Measurements from ENCODE around the gene TH. TPM values are rescaled to one million over a fixed set of nuclear protein-coding genes. Genes with fewer than 3 reads are reported as not detected.

The TH gene
- total RNA-seq, 1 donor from 2014 or later = not detected

- DNase-seq (ENCODE audit: low read depth) = no peak
- TF ChIP-seq CTCF (IDR thresholded peaks at IDR 0.05; ENCODE audit: insufficient read depth, low read length, poor library complexity, severe bottlenecking) = no peak
- Histone ChIP-seq H3K4me3 (ENCODE audit: low read depth, low read length) (no peak overlapping the region), H3K36me3 (ENCODE audit: control insufficient read depth, insufficient read depth, low read length) (no peaks in the 10 kb centered on the region), H3K27me3 (ENCODE audit: control insufficient read depth, insufficient read depth, low read length) (peaks cover 47% of the 10 kb centered on the region)
These were observed 14.1 kb downstream of the TH start for GRCh38 chr11:2157294-2158040.

GRCh38 chr11:2156416-2157182 lies 15.0 kb downstream of the TH start:
- TF ChIP-seq CTCF (IDR thresholded peaks at IDR 0.05; ENCODE audit: insufficient read depth, low read length, poor library complexity, severe bottlenecking) = peak; percentile 88
- peaks cover 44% of the 10 kb centered on the region for H3K27me3 ChIP-seq (ENCODE audit: control insufficient read depth, insufficient read depth, low read length)
- DNase-seq (ENCODE audit: low read depth) = no peak
- H3K36me3 ChIP-seq (ENCODE audit: control insufficient read depth, insufficient read depth, low read length) = no peaks in the 10 kb centered on the region
- H3K4me3 ChIP-seq (ENCODE audit: low read depth, low read length) = no peak overlapping the region

- DNase-seq (ENCODE audit: low read depth) = no peak
- Histone ChIP-seq H3K4me3 (ENCODE audit: low read depth, low read length) (no peak overlapping the region), H3K36me3 (ENCODE audit: control insufficient read depth, insufficient read depth, low read length) (no peaks in the 10 kb centered on the region), H3K27me3 (ENCODE audit: control insufficient read depth, insufficient read depth, low read length) (peaks cover 49% of the 10 kb centered on the region)
- TF ChIP-seq CTCF (IDR thresholded peaks at IDR 0.05; ENCODE audit: insufficient read depth, low read length, poor library complexity, severe bottlenecking) = no peak
These were observed 16.1 kb downstream of the TH start for GRCh38 chr11:2155511-2155910.

DNA sequence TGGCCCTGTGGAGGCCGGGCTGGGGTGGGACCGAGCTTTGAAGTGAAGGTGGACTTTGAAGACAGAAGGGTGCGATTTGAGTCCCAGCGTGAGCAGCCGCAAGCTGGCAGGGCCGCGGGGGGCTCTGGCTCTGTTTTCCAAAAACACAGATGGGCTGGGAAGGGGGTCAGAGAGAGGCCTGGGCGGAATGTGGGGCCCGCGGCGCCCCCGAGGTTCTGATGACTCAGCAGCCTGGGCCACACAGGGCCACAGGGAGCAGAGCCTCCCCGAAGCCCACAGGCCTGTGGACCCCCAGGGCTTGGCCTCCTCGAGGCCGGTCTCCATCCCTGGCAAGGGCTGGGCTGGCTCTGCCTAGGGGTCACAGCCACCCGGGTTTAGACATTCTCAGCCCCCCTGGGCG lies 16.7 kb downstream of the TH start:
- H3K4me3 ChIP-seq (ENCODE audit: low read depth, low read length) = no peak overlapping the region
- no peak for TF ChIP-seq CTCF (IDR thresholded peaks at IDR 0.05; ENCODE audit: insufficient read depth, low read length, poor library complexity, severe bottlenecking)
- peaks cover 49% of the 10 kb centered on the region for H3K27me3 ChIP-seq (ENCODE audit: control insufficient read depth, insufficient read depth, low read length)
- H3K36me3 ChIP-seq (ENCODE audit: control insufficient read depth, insufficient read depth, low read length) = no peaks in the 10 kb centered on the region
- DNase-seq (ENCODE audit: low read depth) = no peak

- Histone ChIP-seq H3K4me3 (ENCODE audit: low read depth, low read length) (no peak overlapping the region), H3K27me3 (ENCODE audit: control insufficient read depth, insufficient read depth, low read length) (peaks cover 50% of the 10 kb centered on the region), H3K36me3 (ENCODE audit: control insufficient read depth, insufficient read depth, low read length) (no peaks in the 10 kb centered on the region)
- no peak for TF ChIP-seq CTCF (IDR thresholded peaks at IDR 0.05; ENCODE audit: insufficient read depth, low read length, poor library complexity, severe bottlenecking)
- no peak for DNase-seq (ENCODE audit: low read depth)
These were observed 17.4 kb downstream of the TH start for GRCh38 chr11:2154195-2154585.
